PC-3 (cell line): ENCODE data around the gene MYO1F. TPM values are rescaled to one million over a fixed set of nuclear protein-coding genes. Genes with fewer than 3 reads are reported as not detected.
A peak's percentile ranks its signal among the peaks of the same experiment; 100 is the strongest.

Experiments used
- ATAC-seq: fragments of 200-7000 bp; cut with Tn5 transposase; 2 replicates; pipeline ENCODE4 v1.9.1; 2020; ENCODE audit warnings: mild to moderate bottlenecking, moderate library complexity
- BruUV-seq: library from RNA; stranded (reverse); fragments of 400-500 nt; replicated peaks from 2 replicates; lab custom pipeline; 2021; lab: Mats Ljungman, UMichigan
- CTCF ChIA-PET: fragments of 300-600 bp; sonication (Branson Sonifier 250); formaldehyde crosslinking; loops from one replicate; lab custom pipeline; 2022; ENCODE audit warnings: antibody characterized with exemption; lab: Charles Lee
- POLR2A ChIA-PET: fragments of 300-600 bp; sonication (Branson Sonifier 250); formaldehyde crosslinking; loops from one replicate; lab custom pipeline; 2022; ENCODE audit warnings: antibody characterized with exemption; ENCODE audit not compliant: unreplicated experiment; lab: Charles Lee
- DNase-seq: peaks from one replicate; pipeline ENCODE4 v3.0.0-alpha.2; 2015
- H2AFZ ChIP-seq: fragments of 300-600 bp; sonication (generic); 2 replicates; pipeline ENCODE4 v1.6.0; 2016; ENCODE audit warnings: antibody characterized with exemption, low read length
- H3F3A ChIP-seq: fragments of 300-600 bp; sonication (generic); one replicate; pipeline ENCODE4 v1.6.0; 2017; ENCODE audit warnings: antibody characterized with exemption, low read length, control low read depth, mild to moderate bottlenecking; ENCODE audit not compliant: unreplicated experiment
- H3K27ac ChIP-seq: fragments of 300-600 bp; sonication (generic); 2 replicates; pipeline ENCODE4 v1.5.1; 2016; ENCODE audit warnings: mild to moderate bottlenecking, low read length
- H3K27me3 ChIP-seq: fragments of 300-600 bp; sonication (generic); 2 replicates; pipeline ENCODE4 v1.6.1; 2016; ENCODE audit warnings: low read length, mixed read lengths
- H3K36me3 ChIP-seq: fragments of 300-600 bp; sonication (generic); 2 replicates; pipeline ENCODE4 v1.6.1; 2016; ENCODE audit warnings: low read depth, mixed run types, low read length, mixed read lengths
- H3K4me1 ChIP-seq: fragments of 300-600 bp; sonication (generic); 2 replicates; pipeline ENCODE4 v1.5.1; 2016; ENCODE audit warnings: low read length; ENCODE audit not compliant: insufficient read depth
- H3K4me2 ChIP-seq: fragments of 300-600 bp; sonication (generic); 2 replicates; pipeline ENCODE4 v1.6.0; 2016; ENCODE audit warnings: low read length
- H3K4me3 ChIP-seq: fragments of 300-600 bp; sonication (generic); 2 replicates; pipeline ENCODE4 v1.5.1; 2016; ENCODE audit warnings: mild to moderate bottlenecking, low read length, mixed read lengths
- H3K79me2 ChIP-seq: fragments of 300-600 bp; sonication (generic); 2 replicates; pipeline ENCODE4 v1.6.1; 2017; ENCODE audit warnings: low read length, mixed read lengths
- H3K9ac ChIP-seq: fragments of 300-600 bp; sonication (generic); 2 replicates; pipeline ENCODE4 v1.6.0; 2016; ENCODE audit warnings: mild to moderate bottlenecking, low read length
- H3K9me2 ChIP-seq: fragments of 300-600 bp; sonication (generic); replicated peaks from 2 replicates; pipeline ENCODE4 v1.6.1; 2016; ENCODE audit warnings: mixed run types, low read length, mixed read lengths
- H3K9me3 ChIP-seq: fragments of 300-600 bp; sonication (generic); 2 replicates; pipeline ENCODE4 v1.6.1; 2016; ENCODE audit warnings: low read length, mixed read lengths
- H4K20me1 ChIP-seq: fragments of 300-600 bp; sonication (generic); 2 replicates; pipeline ENCODE4 v1.6.1; 2016; ENCODE audit warnings: low read length, mixed read lengths
- EZH2 ChIP-seq: fragments of 300-600 bp; sonication (generic); IDR thresholded peaks from one replicate; pipeline ENCODE4 v1.6.1; 2017; ENCODE audit warnings: antibody characterized with exemption, mild to moderate bottlenecking, low read length; ENCODE audit not compliant: unreplicated experiment
- EZH2phosphoT487 ChIP-seq: fragments of 300-600 bp; sonication (generic); IDR thresholded peaks from 2 replicates; pipeline ENCODE4 v1.6.1; 2018; ENCODE audit warnings: mild to moderate bottlenecking, antibody characterized with exemption, low read length, borderline replicate concordance
- intact Hi-C: fragments of 100-400 bp; cut with micrococcal nuclease; formaldehyde crosslinking; loops from 2 replicates; pipeline ENCODE4 v1.9.0; 2023
- total RNA-seq: library from RNA; depleted of rRNA; stranded (reverse); fragments of >200 nt; gene quantifications from 2 replicates; pipeline ENCODE4 v1.2.3, GENCODE V29; 2014
- TF ChIP-seq, protein P1 (sequence below): fragments of 300-600 bp; sonication (generic); conservative IDR thresholded peaks from 2 replicates; pipeline ENCODE4 v1.5.1; 2017; ENCODE audit warnings: antibody characterized with exemption, low read depth, mild to moderate bottlenecking, low read length

The MYO1F gene
- total RNA-seq, 1 experiment from 2014 or later = 2.0 TPM

DNA sequence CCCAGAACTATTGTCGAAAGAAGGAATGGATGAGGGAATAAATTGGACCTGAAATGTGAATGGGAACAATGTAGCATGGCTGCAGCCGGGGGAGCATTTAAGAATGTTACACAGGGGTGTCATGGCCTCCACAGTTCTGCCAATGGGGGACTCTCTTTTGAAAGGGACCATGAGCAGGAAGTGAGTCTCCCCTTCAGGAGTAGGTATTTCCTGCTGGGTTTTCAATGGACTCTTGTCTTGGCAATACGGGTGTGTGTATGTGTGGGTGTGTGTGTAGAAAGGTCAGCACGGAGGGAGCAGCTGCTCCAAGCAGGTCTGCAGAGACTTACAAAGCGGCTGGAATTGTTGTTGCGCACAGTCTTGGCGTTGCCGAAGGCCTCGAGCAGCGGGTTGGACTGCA lies 24.4 kb downstream of the MYO1F start:
- Histone ChIP-seq H3K4me3 (no peak overlapping the region), H2AFZ (peak overlapping the region; percentile 45), H3K36me3 (no peaks in the 10 kb centered on the region), H3K9me3 (no peaks in the 10 kb centered on the region), H4K20me1 (no peaks in the 10 kb centered on the region), H3K27me3 (no peaks in the 10 kb centered on the region), H3K9ac (no peak overlapping the region), H3K9me2 (no peaks in the 10 kb centered on the region), H3K79me2 (no peaks in the 10 kb centered on the region), H3F3A (no peaks in the 10 kb centered on the region), H3K4me2 (no peak overlapping the region), H3K4me1 (no peaks in the 10 kb centered on the region), H3K27ac (no peak overlapping the region)
- DNase-seq = peak; percentile 40
- peak; percentile 49 for ATAC-seq
- no peak for TF ChIP-seq EZH2
- TF ChIP-seq, protein P1, sequence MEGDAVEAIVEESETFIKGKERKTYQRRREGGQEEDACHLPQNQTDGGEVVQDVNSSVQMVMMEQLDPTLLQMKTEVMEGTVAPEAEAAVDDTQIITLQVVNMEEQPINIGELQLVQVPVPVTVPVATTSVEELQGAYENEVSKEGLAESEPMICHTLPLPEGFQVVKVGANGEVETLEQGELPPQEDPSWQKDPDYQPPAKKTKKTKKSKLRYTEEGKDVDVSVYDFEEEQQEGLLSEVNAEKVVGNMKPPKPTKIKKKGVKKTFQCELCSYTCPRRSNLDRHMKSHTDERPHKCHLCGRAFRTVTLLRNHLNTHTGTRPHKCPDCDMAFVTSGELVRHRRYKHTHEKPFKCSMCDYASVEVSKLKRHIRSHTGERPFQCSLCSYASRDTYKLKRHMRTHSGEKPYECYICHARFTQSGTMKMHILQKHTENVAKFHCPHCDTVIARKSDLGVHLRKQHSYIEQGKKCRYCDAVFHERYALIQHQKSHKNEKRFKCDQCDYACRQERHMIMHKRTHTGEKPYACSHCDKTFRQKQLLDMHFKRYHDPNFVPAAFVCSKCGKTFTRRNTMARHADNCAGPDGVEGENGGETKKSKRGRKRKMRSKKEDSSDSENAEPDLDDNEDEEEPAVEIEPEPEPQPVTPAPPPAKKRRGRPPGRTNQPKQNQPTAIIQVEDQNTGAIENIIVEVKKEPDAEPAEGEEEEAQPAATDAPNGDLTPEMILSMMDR = no peak
- TF ChIP-seq EZH2phosphoT487 = no peak
- intact Hi-C loops = no loop called here
- ChIA-PET CTCF (no interaction called here), POLR2A (no interaction called here)
- no TSS peak for BruUV-seq

DNA sequence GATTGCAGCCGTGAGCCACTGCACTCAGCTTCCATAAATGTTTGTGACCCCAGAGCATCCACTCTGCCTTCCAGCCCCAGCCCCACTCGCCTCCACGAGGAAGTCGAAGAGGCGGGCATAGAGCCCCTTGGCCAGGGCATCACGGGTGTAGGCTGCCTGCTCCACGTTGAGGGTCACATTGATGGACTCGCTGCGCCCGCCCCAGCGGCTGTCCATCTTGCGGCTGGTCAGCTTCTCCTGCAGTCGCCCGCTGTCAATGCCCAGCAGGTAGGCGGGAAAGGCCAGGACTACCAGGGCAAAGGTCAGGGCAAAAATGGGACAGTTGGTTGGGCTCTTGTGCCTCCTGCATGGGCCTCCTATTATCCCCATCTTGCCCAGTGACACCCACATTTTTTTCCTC lies 27.2 kb downstream of the MYO1F start:
- ATAC-seq (no peak), DNase-seq (no peak)
- no peak overlapping the region for H3K9ac ChIP-seq
- H3K27ac ChIP-seq = no peak overlapping the region
- no peaks in the 10 kb centered on the region for H4K20me1 ChIP-seq
- no peak overlapping the region for H3K4me3 ChIP-seq
- no peaks in the 10 kb centered on the region for H3K4me1 ChIP-seq
- H3K9me3 ChIP-seq = no peaks in the 10 kb centered on the region
- no peak for TF ChIP-seq EZH2phosphoT487
- TF ChIP-seq EZH2 = no peak
- TF ChIP-seq, protein P1 = no peak
- H3K4me2 ChIP-seq = no peak overlapping the region
- CTCF ChIA-PET = no interaction called here
- H3F3A ChIP-seq = no peaks in the 10 kb centered on the region
- POLR2A ChIA-PET = no interaction called here
- H3K36me3 ChIP-seq = peaks cover 4% of the 10 kb centered on the region; the same call in 1 of the 2 replicates
- H2AFZ ChIP-seq = no peak overlapping the region
- intact Hi-C loops = no loop called here
- no peaks in the 10 kb centered on the region for H3K79me2 ChIP-seq
- BruUV-seq = no TSS peak
- H3K27me3 ChIP-seq = no peaks in the 10 kb centered on the region
- H3K9me2 ChIP-seq = no peaks in the 10 kb centered on the region

DNA sequence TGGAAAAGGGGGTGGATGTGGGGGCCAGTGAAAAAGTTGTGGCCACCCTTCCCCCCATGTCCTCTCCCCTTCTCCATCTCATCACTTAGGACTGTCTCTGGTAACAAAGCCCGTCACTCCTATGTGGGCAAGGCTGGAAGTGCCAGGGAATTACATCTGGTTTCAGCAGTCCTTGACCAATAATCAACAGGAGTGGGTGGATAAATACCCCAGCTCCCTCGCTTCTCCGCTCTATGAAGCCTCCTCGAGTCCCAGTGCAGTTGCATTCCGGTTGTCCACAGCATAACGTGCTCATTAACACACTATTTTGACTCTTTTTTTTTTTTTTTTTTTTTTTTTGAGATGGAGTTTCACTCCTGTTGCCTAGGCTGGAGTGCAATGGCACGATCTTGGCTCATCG lies 31.5 kb downstream of the MYO1F start:
- Histone ChIP-seq H2AFZ (no peak overlapping the region), H3F3A (no peaks in the 10 kb centered on the region), H3K9me2 (no peaks in the 10 kb centered on the region), H3K9me3 (no peaks in the 10 kb centered on the region), H3K27ac (no peak overlapping the region), H3K4me3 (no peak overlapping the region), H3K27me3 (no peaks in the 10 kb centered on the region), H3K36me3 (peaks cover 4% of the 10 kb centered on the region; the same call in 1 of the 2 replicates), H3K4me2 (no peak overlapping the region), H4K20me1 (no peaks in the 10 kb centered on the region), H3K4me1 (no peaks in the 10 kb centered on the region), H3K9ac (no peak overlapping the region), H3K79me2 (no peaks in the 10 kb centered on the region)
- no peak for DNase-seq
- ChIA-PET POLR2A (no interaction called here), CTCF (no interaction called here)
- BruUV-seq = no TSS peak
- ATAC-seq = no peak
- TF ChIP-seq, protein P1 = no peak
- no peak for TF ChIP-seq EZH2
- TF ChIP-seq EZH2phosphoT487 = no peak
- intact Hi-C loops = no loop called here
